PC-3 (cell line): ENCODE measurements around the gene ERI3.

Experiments used
- CTCF ChIP-seq: fragments of 300-600 bp; sonication (generic); conservative IDR thresholded peaks from 2 replicates; pipeline ENCODE4 v1.5.1; 2017; ENCODE audit warnings: antibody characterized with exemption, low read depth, mild to moderate bottlenecking, low read length
- EZH2 ChIP-seq: fragments of 300-600 bp; sonication (generic); IDR thresholded peaks from one replicate; pipeline ENCODE4 v1.6.1; 2017; ENCODE audit warnings: antibody characterized with exemption, mild to moderate bottlenecking, low read length; ENCODE audit not compliant: unreplicated experiment

DNA sequence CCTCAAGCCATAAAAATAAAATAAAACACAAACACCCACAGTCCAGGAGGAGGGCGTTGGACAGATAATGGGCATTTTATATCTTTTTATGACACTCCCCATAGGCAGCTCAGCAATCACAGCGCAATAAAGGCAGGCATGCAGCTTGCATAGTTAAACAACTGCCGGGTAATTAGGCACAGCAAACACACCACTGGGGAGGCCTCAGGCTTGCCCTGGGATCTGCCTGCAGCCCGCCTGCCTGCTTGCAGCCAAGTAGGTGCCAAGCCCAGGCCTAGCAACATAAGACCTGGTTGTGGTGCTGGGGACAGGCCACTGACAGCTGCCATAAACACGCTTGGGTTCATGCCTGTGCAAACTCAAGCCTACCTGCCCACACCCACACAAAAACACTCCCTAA, 87.6 kb downstream of the ERI3 start:
- TF ChIP-seq CTCF = no peak
- no peak for TF ChIP-seq EZH2
